Urinary bladder (tissue), 4 donors: ENCODE measurements around the gene NRP2. TPM values are rescaled to one million over a fixed set of nuclear protein-coding genes. Genes with fewer than 3 reads are reported as not detected.

Experiments
- DNase-seq: peaks from one replicate; pipeline ENCODE4 v3.0.0-alpha.2; 2015; ENCODE audit errors: extremely low spot score
- H3K27ac ChIP-seq: one replicate; pipeline ENCODE4 v1.5.1; 2013; ENCODE audit warnings: low read depth, mild to moderate bottlenecking, moderate library complexity
- H3K36me3 ChIP-seq: one replicate; pipeline ENCODE4 v1.6.1; 2013; ENCODE audit warnings: mild to moderate bottlenecking, moderate library complexity; ENCODE audit not compliant: insufficient read depth
- H3K4me1 ChIP-seq: one replicate; pipeline ENCODE4 v1.6.1; 2013; ENCODE audit warnings: mild to moderate bottlenecking, moderate library complexity; ENCODE audit not compliant: insufficient read depth
- H3K4me3 ChIP-seq: one replicate; pipeline ENCODE4 v1.5.1; 2013; ENCODE audit warnings: low read depth, low read length
- WGBS: extraction: QIAGEN DNeasy Blood & Tissue Kit; methylation state at CpG from one replicate; pipeline ENCODE4 v1.1.7; 2013; 5-methylcytosine and 5-hydroxymethylcytosine counted together
- polyA plus RNA-seq: library from polyadenylated mRNA; stranded (reverse); fragments of 200-250 nt; gene quantifications from one replicate; pipeline ENCODE4 v1.2.3, GENCODE V29; 2013
- total RNA-seq: library from RNA; depleted of rRNA; stranded (reverse); fragments of >200 nt; gene quantifications from one replicate; pipeline ENCODE4 v1.2.3, GENCODE V29; 2014
- donor health status: healthy with polysubstance abuse.
- donor health status: healthy.

NRP2 gene
- total and polyA plus RNA-seq, 2 donors: 74.4 to 101 TPM

- no peak overlapping the region for H3K4me3 ChIP-seq
- H3K36me3 ChIP-seq: peaks cover 2% of the 10 kb centered on the region
- no peaks in the 10 kb centered on the region for H3K4me1 ChIP-seq
- H3K27ac ChIP-seq: no peak overlapping the region
- 84% methylated on average over 14 of the region's 14 CpGs for WGBS
- DNase-seq: no peak
Measured at GRCh38 chr2:205745661-205746419, 63.5 kb downstream of the NRP2 start.

GRCh38 chr2:205746420-205746785 lies 64.1 kb downstream of the NRP2 start:
- 73% methylated on average over 7 of the region's 7 CpGs for WGBS
- Histone ChIP-seq H3K27ac (no peak overlapping the region), H3K36me3 (peaks cover 2% of the 10 kb centered on the region), H3K4me3 (no peak overlapping the region), H3K4me1 (no peaks in the 10 kb centered on the region)
- DNase-seq: no peak

GRCh38 chr2:205747829-205748386 lies 65.6 kb downstream of the NRP2 start:
- Histone ChIP-seq H3K36me3 (peaks cover 2% of the 10 kb centered on the region), H3K27ac (no peak overlapping the region), H3K4me3 (no peak overlapping the region), H3K4me1 (no peaks in the 10 kb centered on the region)
- 57% methylated on average over 11 of the region's 11 CpGs for WGBS
- DNase-seq: no peak

- no peaks in the 10 kb centered on the region for H3K36me3 ChIP-seq
- DNase-seq: no peak
- H3K27ac ChIP-seq: no peak overlapping the region
- H3K4me1 ChIP-seq: no peaks in the 10 kb centered on the region
- H3K4me3 ChIP-seq: no peak overlapping the region
- whole genome bisulfite sequencing: 85% methylated on average over 2 of the region's 2 CpGs
Measured at GRCh38 chr2:205748639-205749038, 66.3 kb downstream of the NRP2 start.

- no peaks in the 10 kb centered on the region for H3K4me1 ChIP-seq
- WGBS: 90% methylated on average over 6 of the region's 6 CpGs
- no peak for DNase-seq
- no peak overlapping the region for H3K27ac ChIP-seq
- H3K4me3 ChIP-seq: no peak overlapping the region
- no peaks in the 10 kb centered on the region for H3K36me3 ChIP-seq
Measured at GRCh38 chr2:205749078-205749477, 66.8 kb downstream of the NRP2 start.

- 51% methylated on average over 3 of the region's 3 CpGs for WGBS
- no peaks in the 10 kb centered on the region for H3K36me3 ChIP-seq
- no peak overlapping the region for H3K27ac ChIP-seq
- no peaks in the 10 kb centered on the region for H3K4me1 ChIP-seq
- DNase-seq: no peak
- H3K4me3 ChIP-seq: no peak overlapping the region
Measured at GRCh38 chr2:205750797-205751196, 68.5 kb downstream of the NRP2 start.

GRCh38 chr2:205751569-205752031 lies 69.3 kb downstream of the NRP2 start:
- Histone ChIP-seq H3K36me3 (no peaks in the 10 kb centered on the region), H3K4me1 (no peaks in the 10 kb centered on the region), H3K27ac (no peak overlapping the region), H3K4me3 (no peak overlapping the region)
- DNase-seq: no peak
- 61% methylated on average over 5 of the region's 5 CpGs for WGBS

- 81% methylated on average over 4 of the region's 4 CpGs for WGBS
- Histone ChIP-seq H3K36me3 (no peaks in the 10 kb centered on the region), H3K4me1 (no peaks in the 10 kb centered on the region), H3K27ac (no peak overlapping the region), H3K4me3 (no peak overlapping the region)
- no peak for DNase-seq
Measured at GRCh38 chr2:205752296-205752820, 70.1 kb downstream of the NRP2 start.

GRCh38 chr2:205752924-205753323 lies 70.6 kb downstream of the NRP2 start:
- Histone ChIP-seq H3K4me3 (no peak overlapping the region), H3K27ac (no peak overlapping the region), H3K4me1 (no peaks in the 10 kb centered on the region), H3K36me3 (no peaks in the 10 kb centered on the region)
- 87% methylated on average over 8 of the region's 8 CpGs for WGBS
- no peak for DNase-seq

GRCh38 chr2:205754285-205754923 lies 72.1 kb downstream of the NRP2 start:
- DNase-seq: no peak
- no peak overlapping the region for H3K4me3 ChIP-seq
- H3K36me3 ChIP-seq: no peaks in the 10 kb centered on the region
- WGBS: 71% methylated on average over 6 of the region's 6 CpGs
- H3K4me1 ChIP-seq: no peaks in the 10 kb centered on the region
- H3K27ac ChIP-seq: no peak overlapping the region

GRCh38 chr2:205754924-205755321 lies 72.6 kb downstream of the NRP2 start:
- no peaks in the 10 kb centered on the region for H3K36me3 ChIP-seq
- DNase-seq: no peak
- 47% methylated on average over 5 of the region's 5 CpGs for whole genome bisulfite sequencing
- no peak overlapping the region for H3K4me3 ChIP-seq
- H3K4me1 ChIP-seq: no peaks in the 10 kb centered on the region
- H3K27ac ChIP-seq: no peak overlapping the region

- Histone ChIP-seq H3K4me1 (no peaks in the 10 kb centered on the region), H3K36me3 (no peaks in the 10 kb centered on the region), H3K4me3 (no peak overlapping the region), H3K27ac (peak overlapping the region; percentile 33)
- 58% methylated on average over 3 of the region's 3 CpGs for WGBS
- no peak for DNase-seq
Measured at GRCh38 chr2:205755923-205756322, 73.6 kb downstream of the NRP2 start.

- no peaks in the 10 kb centered on the region for H3K36me3 ChIP-seq
- 87% methylated on average over 4 of the region's 4 CpGs for WGBS
- DNase-seq: no peak
- H3K4me3 ChIP-seq: no peak overlapping the region
- H3K27ac ChIP-seq: no peak overlapping the region
- no peaks in the 10 kb centered on the region for H3K4me1 ChIP-seq
Measured at GRCh38 chr2:205757271-205757670, 75.0 kb downstream of the NRP2 start.

GRCh38 chr2:205758051-205758450 lies 75.8 kb downstream of the NRP2 start:
- DNase-seq: no peak
- Histone ChIP-seq H3K27ac (no peak overlapping the region), H3K4me3 (no peak overlapping the region), H3K36me3 (no peaks in the 10 kb centered on the region), H3K4me1 (no peaks in the 10 kb centered on the region)
- WGBS: 38% methylated on average over 4 of the region's 4 CpGs
